Neuronal stem cell (in vitro differentiated cells): ENCODE data around the gene TCEA2.

ENCODE experiments used
- DNase-seq: peaks from one replicate; pipeline ENCODE4 v3.0.0-alpha.2; 2013; ENCODE audit warnings: low spot score
- H2AFZ ChIP-seq: one replicate; pipeline ENCODE4 v1.6.1; 2013; ENCODE audit warnings: mild to moderate bottlenecking, low read length, inconsistent platforms
- H2AK5ac ChIP-seq: 2 replicates; pipeline ENCODE4 v1.6.1; 2013; ENCODE audit warnings: low read depth, mild to moderate bottlenecking, inconsistent platforms, low read length, moderate library complexity, mixed read lengths
- H2BK120ac ChIP-seq: 2 replicates; pipeline ENCODE4 v1.6.1; 2013; ENCODE audit warnings: low read depth, mild to moderate bottlenecking, inconsistent platforms, low read length, moderate library complexity, mixed read lengths
- H2BK12ac ChIP-seq: one replicate; pipeline ENCODE4 v1.6.1; 2013; ENCODE audit warnings: low read length, inconsistent platforms
- H2BK15ac ChIP-seq: 2 replicates; pipeline ENCODE4 v1.6.1; 2013; ENCODE audit warnings: mild to moderate bottlenecking, low read length, inconsistent platforms, mixed read lengths
- H2BK5ac ChIP-seq: one replicate; pipeline ENCODE4 v1.6.1; 2013; ENCODE audit warnings: inconsistent platforms, mild to moderate bottlenecking, low read length, moderate library complexity
- H3K14ac ChIP-seq: one replicate; pipeline ENCODE4 v1.6.1; 2013; ENCODE audit warnings: low read length, inconsistent platforms
- H3K18ac ChIP-seq: 2 replicates; pipeline ENCODE4 v1.6.1; 2013; ENCODE audit warnings: low read length, inconsistent platforms
- H3K23ac ChIP-seq: 2 replicates; pipeline ENCODE4 v1.6.1; 2013; ENCODE audit warnings: low read depth, mild to moderate bottlenecking, mixed read lengths, low read length, inconsistent platforms; ENCODE audit not compliant: poor library complexity
- H3K27ac ChIP-seq: replicated peaks from 3 replicates; pipeline ENCODE4 v1.5.1; 2013; ENCODE audit warnings: low read length, inconsistent platforms
- H3K27me3 ChIP-seq, 3 experiments: 2 replicates each; pipeline ENCODE4 v1.6.1; 2013; ENCODE audit warnings: low read length in 3 of 3, mild to moderate bottlenecking in 2 of 3, inconsistent platforms in 1 of 3, low read depth in 1 of 3, mixed read lengths in 1 of 3, moderate library complexity in 1 of 3; ENCODE audit not compliant: control insufficient read depth in 3 of 3, insufficient read depth in 3 of 3
- H3K36me3 ChIP-seq, 2 donors: replicated peaks in 1 of 2; 2 replicates each; pipeline ENCODE4 v1.6.1; 2013; ENCODE audit warnings: low read length in 2 of 2; ENCODE audit not compliant: control insufficient read depth in 2 of 2, insufficient read depth in 2 of 2
- H3K4ac ChIP-seq: 2 replicates; pipeline ENCODE4 v1.6.1; 2013; ENCODE audit warnings: inconsistent platforms, mild to moderate bottlenecking, low read length, moderate library complexity
- H3K4me1 ChIP-seq, 2 donors: 1 replicate in 1 of 2; 2 replicates in 1 of 2; pipeline ENCODE4 v1.6.1; 2013; ENCODE audit warnings: low read length in 2 of 2, low read depth in 1 of 2; ENCODE audit not compliant: control insufficient read depth in 2 of 2, insufficient read depth in 1 of 2
- H3K4me2 ChIP-seq: one replicate; pipeline ENCODE4 v1.6.1; 2013; ENCODE audit warnings: mild to moderate bottlenecking, low read length, inconsistent platforms; ENCODE audit not compliant: insufficient read depth, poor library complexity, severe bottlenecking
- H3K4me3 ChIP-seq, 2 donors: 2 replicates each; pipeline ENCODE4 v1.5.1; 2013; ENCODE audit warnings: low read length in 2 of 2, mild to moderate bottlenecking in 2 of 2, inconsistent platforms in 1 of 2, moderate library complexity in 1 of 2
- H3K79me1 ChIP-seq: one replicate; pipeline ENCODE4 v1.6.1; 2013; ENCODE audit warnings: low read depth, mild to moderate bottlenecking, inconsistent platforms, low read length, moderate library complexity
- H3K9ac ChIP-seq: one replicate; pipeline ENCODE4 v1.6.1; 2013; ENCODE audit warnings: mild to moderate bottlenecking, low read depth, low read length, inconsistent platforms; ENCODE audit not compliant: poor library complexity
- H3K9me3 ChIP-seq, 2 donors: replicated peaks in 1 of 2; 2 replicates each; pipeline versions ENCODE3 to v1.6.1; 2013; ENCODE audit warnings: low read length in 2 of 2, mild to moderate bottlenecking in 2 of 2, inconsistent platforms in 1 of 2, low read depth in 1 of 2, mixed read lengths in 1 of 2, moderate library complexity in 1 of 2; ENCODE audit not compliant: control insufficient read depth in 2 of 2, insufficient read depth in 1 of 2
- H4K8ac ChIP-seq: one replicate; pipeline ENCODE4 v1.6.1; 2013; ENCODE audit warnings: low read depth, mild to moderate bottlenecking, inconsistent platforms, low read length, moderate library complexity
- H4K91ac ChIP-seq: one replicate; pipeline ENCODE4 v1.6.1; 2013; ENCODE audit warnings: low read length, low read depth, mild to moderate bottlenecking, inconsistent platforms; ENCODE audit not compliant: poor library complexity
- WGBS, 2 donors: extraction: QIAGEN DNeasy Blood & Tissue Kit; methylation state at CpG; one replicate each; pipeline ENCODE4 v1.1.7; 2013; ENCODE audit warnings: missing lambda C conversion rate in 2 of 2, mixed read lengths in 1 of 2; ENCODE audit not compliant: insufficient read length in 2 of 2, insufficient replicate concordance in 1 of 2; ENCODE audit errors: extremely low coverage in 2 of 2; 5-methylcytosine and 5-hydroxymethylcytosine counted together

The TCEA2 gene

GRCh38 chr20:64102647-64103354, 39.8 kb downstream of the TCEA2 start:
- Histone ChIP-seq H2BK15ac (peak overlapping the region; percentile 100), H3K36me3 (no peaks in the 10 kb centered on the region), H3K79me1 (peaks cover 2% of the 10 kb centered on the region), H3K4ac (no peak overlapping the region), H2BK12ac (no peak overlapping the region), H3K27ac (no peak overlapping the region), H3K27me3 (peaks cover 0 to 80% (median 9%) of the 10 kb centered on the region in 3 experiments), H3K4me2 (peak overlapping the region; percentile 91), H3K18ac (peak overlapping the region; percentile 97), H3K4me3 (peak overlapping the region in 1 of 2 donors; percentile 84), H4K91ac (no peak overlapping the region), H3K9ac (no peak overlapping the region), H4K8ac (no peak overlapping the region), H2AFZ (peak overlapping the region; percentile 75), H3K14ac (peak overlapping the region; percentile 39), H3K9me3 (peaks cover 0 to 3% of the 10 kb centered on the region in 2 donors), H3K23ac (peak overlapping the region; percentile 31), H3K4me1 (peaks cover 0 to 5% of the 10 kb centered on the region in 2 donors), H2BK5ac (no peak overlapping the region), H2BK120ac (peak overlapping the region; percentile 87), H2AK5ac (peak overlapping the region; percentile 68)
- DNase-seq = no peak
- WGBS, 2 donors = no CpG with 5 or more reads among the region's 30 CpGs

GRCh38 chr20:64103871-64104666, 41.1 kb downstream of the TCEA2 start:
- Histone ChIP-seq H2AK5ac (peak overlapping the region; percentile 88), H2BK120ac (peak overlapping the region; percentile 24), H4K8ac (no peak overlapping the region), H3K9me3 (no peaks in the 10 kb centered on the region), H3K14ac (peak overlapping the region; percentile 40), H2AFZ (no peak overlapping the region), H3K27me3 (peaks cover 0 to 78% (median 9%) of the 10 kb centered on the region in 3 experiments), H3K4me1 (peaks cover 0 to 5% of the 10 kb centered on the region in 2 donors), H3K23ac (peak overlapping the region; percentile 48), H3K79me1 (peaks cover 2% of the 10 kb centered on the region), H3K4me3 (no peak overlapping the region), H2BK5ac (no peak overlapping the region), H4K91ac (no peak overlapping the region), H3K4ac (no peak overlapping the region), H3K4me2 (no peak overlapping the region), H3K18ac (no peak overlapping the region), H3K9ac (no peak overlapping the region), H2BK15ac (peak overlapping the region; percentile 51), H2BK12ac (peak overlapping the region; percentile 67), H3K36me3 (no peaks in the 10 kb centered on the region), H3K27ac (no peak overlapping the region)
- no peak for DNase-seq
- WGBS, 2 donors = no CpG with 5 or more reads among the region's 20 CpGs

DNA sequence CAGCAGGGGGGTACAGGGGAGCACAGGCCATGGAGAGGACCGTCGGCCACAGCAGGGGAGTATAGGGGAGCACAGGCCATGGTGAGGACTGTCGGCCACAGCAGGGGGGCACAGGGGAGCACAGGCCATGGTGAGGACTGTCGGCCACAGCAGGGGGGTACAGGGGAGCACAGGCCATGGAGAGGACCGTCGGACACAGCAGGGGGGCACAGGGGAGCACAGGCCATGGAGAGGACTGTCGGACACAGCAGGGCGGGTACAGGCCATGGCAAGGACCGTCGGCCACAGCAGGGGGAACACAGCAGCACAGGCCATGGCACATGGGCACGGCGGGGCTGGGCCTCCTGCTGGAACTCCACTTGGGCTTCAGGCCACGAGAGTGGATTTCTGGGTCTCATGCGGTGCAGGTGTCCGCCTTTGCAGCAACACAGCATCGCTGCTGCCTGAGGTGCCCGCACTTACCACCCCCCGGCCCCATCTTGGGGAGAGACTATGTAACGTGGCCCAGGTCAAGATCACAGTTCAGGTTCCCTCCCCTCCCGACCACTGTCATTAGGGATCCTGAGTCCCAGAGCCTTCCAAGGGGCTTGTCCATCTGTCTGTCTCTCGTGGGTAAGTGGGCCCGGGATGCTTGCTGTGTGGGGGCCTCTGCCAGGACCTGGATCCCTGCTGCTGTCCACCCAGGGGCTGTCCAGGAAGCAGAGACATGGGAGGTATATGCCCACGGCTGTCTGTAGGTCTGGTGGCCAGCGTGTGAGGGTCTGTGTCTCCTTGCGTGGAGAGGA, 41.9 kb downstream of the TCEA2 start:
- Histone ChIP-seq H3K36me3 (no peaks in the 10 kb centered on the region), H3K4ac (peak overlapping the region; percentile 17), H3K9ac (no peak overlapping the region), H3K14ac (no peak overlapping the region), H2AK5ac (peak overlapping the region; percentile 60), H4K91ac (no peak overlapping the region), H2AFZ (no peak overlapping the region), H3K4me3 (no peak overlapping the region), H4K8ac (peak overlapping the region; percentile 95), H3K4me2 (no peak overlapping the region), H2BK15ac (peak overlapping the region; percentile 51), H3K27ac (no peak overlapping the region), H3K4me1 (peaks cover 0 to 5% of the 10 kb centered on the region in 2 donors), H2BK12ac (peak overlapping the region; percentile 34), H3K18ac (peak overlapping the region; percentile 53), H3K9me3 (no peaks in the 10 kb centered on the region), H2BK120ac (no peak overlapping the region), H3K79me1 (peaks cover 2% of the 10 kb centered on the region), H2BK5ac (peak overlapping the region; percentile 59), H3K23ac (peak overlapping the region; percentile 69), H3K27me3 (peaks cover 0 to 78% (median 9%) of the 10 kb centered on the region in 3 experiments)
- no peak for DNase-seq
- WGBS, 2 donors = no CpG with 5 or more reads among the region's 25 CpGs
